ENCODE results near the gene VPS8.

GRCh38 chr3:185046164-185046515, 234.2 kb downstream of the VPS8 start:
- TF ChIP-seq CTCF (IDR thresholded peaks at IDR 0.05) (no peak), POLR2A (IDR thresholded peaks at IDR 0.05) (no peak)

Data from esophagus squamous epithelium (tissue), 4 donors.